GM21723 (cell line): Measurements from ENCODE around the gene C1orf21.
"Not testable (repeated sequence)": the region's sequence is repeated elsewhere in the genome, so short reads cannot be mapped to it uniquely, and the experiment has no call there.

Experiments
- ATAC-seq: cut with Tn5 transposase; IDR thresholded peaks from one replicate; pipeline ENCODE4 v1.9.1; 2021; ENCODE audit warnings: mild to moderate bottlenecking, moderate library complexity; ENCODE audit not compliant: unreplicated experiment

C1orf21 gene, protein sequence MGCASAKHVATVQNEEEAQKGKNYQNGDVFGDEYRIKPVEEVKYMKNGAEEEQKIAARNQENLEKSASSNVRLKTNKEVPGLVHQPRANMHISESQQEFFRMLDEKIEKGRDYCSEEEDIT

DNA sequence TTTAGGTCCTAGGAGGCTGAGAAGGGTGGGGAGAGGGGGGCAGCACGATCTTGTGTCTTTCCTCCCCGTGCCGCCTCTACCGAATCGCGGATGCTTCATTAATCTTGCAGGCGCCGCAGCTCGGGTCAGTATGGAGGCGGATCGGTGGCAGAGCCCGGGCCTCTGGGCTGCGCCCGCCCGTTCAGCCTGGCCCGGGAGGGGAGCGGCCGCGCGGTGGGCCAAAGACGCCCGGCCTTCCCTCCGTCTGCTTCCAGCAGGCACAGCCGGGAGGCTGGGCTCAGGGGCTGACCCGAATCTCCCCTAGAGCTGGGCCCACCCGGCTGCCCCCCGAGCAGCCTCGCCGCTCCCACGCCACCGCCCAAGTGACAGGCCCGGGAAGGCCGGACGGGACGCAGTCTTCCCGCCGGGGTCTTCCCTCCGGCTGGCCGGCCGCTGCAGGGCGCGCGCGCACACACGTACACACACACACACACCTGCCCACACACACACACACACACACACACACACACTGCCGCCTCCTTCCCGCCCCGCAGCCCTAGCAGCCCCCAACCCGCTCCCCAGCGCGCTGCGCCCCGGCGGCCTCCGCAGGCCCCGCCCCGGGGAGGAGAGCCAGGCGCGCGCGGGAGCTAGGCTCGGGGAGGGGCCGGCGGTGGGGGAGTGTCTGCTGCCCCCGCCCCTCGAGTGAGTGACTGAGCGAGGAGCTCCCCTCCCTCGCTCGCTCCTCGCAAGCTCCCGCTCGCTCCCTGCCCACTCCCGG lies at the start of gene C1orf21:
Gene C1orf21 (plus strand): TSS at position 718 of the 757 bp plus-strand sequence. CDS start 90,481 bp downstream, outside the sequence.
- ATAC-seq: peak; percentile 91

DNA sequence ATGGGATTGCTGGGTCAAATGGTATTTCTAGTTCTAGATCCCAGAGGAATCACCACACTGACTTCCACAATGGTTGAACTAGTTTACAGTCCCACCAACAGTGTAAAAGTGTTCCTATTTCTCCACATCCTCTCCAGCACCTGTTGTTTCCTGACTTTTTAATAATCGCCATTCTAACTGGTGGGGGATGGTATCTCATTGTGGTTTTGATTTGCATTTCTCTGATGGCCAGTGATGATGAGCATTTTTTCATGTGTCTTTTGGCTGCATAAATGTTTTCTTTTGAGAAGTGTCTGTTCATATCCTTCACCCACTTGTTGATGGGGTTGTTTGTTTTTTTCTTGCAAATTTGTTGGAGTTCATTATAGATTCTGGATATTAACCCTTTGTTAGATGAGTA lies 49.0 kb upstream of the C1orf21 start:
- ATAC-seq: not testable (repeated sequence)

DNA sequence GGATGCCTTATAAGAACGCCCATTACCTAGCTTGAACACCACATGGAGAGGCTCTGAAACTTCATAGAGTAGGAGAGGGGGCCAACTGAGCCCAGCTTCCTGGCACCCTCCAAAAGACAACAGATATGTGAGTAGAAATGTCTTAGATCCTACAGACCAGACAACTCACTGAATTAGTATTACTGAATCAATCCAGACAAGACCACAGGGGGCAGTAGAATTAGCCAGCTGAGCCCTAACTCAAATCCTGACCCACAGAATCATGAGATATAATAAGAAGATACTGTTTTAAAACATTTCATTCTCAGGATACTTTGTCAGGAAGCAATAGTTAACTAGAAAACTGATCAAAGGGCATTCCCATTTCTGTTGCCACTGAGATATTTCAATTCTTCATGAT lies 45.8 kb upstream of the C1orf21 start:
- no peak for ATAC-seq

DNA sequence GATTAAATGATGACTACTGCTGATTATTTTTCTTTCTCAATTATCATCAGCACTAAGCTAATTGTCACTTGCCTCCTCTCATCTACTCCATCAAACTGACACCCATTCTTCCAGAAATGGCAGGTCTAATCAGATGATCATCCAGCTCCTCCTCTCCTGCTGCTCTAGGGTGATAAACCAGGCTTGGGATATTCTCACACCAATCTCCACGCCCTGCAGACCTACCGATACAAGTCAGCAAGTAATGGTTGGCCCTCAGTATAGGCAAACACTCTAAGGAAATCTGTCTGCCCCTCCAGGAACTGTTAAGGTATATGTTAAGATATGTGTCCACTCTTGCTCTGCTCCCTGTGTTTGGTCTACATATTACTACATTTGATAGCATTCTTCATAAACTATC lies 36.3 kb upstream of the C1orf21 start:
- ATAC-seq: no peak

DNA sequence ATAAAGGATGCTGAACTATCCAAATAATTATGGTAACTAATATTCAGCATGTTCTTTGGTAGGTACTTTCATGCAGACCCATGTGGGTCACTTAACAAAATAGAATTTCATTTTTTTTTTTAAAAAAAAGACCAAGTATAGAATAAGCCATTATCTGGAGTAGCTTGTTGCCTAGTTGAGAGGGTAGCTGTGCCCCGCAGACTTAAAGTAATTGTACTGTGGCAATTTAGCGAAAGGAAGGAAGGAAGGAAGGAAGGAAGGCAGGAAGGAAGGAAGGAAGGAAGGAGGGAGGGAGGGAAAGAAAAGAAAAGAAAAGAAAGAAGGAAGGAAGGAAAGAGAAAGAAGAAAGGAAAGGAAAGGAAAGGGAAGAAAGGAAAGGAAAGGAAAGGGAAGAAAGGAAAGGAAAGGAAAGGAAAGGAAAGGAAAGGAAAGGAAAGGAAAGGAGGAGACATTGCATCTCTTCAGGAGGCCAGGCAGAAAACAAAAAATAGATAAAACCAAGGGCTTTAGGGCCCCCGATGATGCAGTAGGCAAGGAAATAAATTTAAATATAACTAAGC lies 35.3 kb upstream of the C1orf21 start:
- no peak for ATAC-seq

DNA sequence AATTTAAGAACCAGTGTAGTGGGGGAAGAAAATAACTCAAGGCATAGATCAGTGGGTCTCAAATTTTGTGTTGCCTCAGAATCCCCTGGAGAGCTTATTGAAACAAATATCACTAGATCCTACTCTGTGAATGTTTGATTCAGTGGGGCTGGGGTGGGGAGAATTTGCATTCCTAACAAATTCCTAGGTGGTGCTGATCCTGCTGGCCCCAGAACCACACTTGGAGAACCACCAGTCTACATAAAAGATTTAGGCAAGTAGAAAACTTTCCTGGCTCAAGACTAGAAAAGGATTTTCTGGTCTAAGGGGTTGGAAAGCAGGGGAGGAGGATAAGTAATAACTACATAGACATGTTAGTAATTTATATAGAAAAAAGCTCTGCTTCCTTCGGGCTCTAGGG lies 34.1 kb upstream of the C1orf21 start:
- no peak for ATAC-seq

DNA sequence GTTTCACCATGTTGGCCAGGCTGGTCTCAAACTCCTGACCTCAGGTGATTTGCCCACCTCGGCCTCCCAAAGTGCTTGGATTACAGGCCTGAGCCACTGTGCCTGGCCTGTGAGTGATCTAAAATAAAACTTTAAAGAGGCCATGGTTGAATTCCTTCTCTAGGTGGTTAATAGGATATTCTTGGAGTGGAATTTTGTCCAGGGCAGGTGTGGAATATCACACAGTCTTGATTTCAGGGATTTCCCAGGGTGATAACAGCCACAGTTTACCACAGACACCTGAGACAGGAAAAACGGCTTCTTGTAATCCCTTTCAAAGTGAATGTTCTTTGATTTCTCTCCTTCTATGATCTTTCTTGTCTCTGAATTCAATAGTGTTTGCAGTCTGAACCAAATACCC lies 32.1 kb upstream of the C1orf21 start:
- no peak for ATAC-seq

DNA sequence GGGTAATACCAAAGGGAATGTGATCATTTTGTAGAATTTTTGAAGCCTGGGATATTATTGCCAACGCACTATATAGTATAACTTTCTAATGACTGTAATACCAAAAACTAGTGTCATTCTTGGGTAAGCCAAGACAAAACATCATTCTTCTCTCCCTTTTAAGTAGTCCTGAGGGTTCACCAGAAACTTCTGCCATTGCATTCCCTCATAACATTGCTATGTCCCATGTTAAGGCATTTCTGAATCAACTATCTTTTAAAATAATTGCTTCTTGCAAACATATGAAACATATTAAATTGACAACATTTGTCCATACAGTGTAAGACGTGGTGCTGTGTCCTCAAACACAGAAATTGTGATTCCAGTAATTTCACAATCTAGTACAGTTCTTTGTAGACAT lies 29.9 kb upstream of the C1orf21 start:
- no peak for ATAC-seq

DNA sequence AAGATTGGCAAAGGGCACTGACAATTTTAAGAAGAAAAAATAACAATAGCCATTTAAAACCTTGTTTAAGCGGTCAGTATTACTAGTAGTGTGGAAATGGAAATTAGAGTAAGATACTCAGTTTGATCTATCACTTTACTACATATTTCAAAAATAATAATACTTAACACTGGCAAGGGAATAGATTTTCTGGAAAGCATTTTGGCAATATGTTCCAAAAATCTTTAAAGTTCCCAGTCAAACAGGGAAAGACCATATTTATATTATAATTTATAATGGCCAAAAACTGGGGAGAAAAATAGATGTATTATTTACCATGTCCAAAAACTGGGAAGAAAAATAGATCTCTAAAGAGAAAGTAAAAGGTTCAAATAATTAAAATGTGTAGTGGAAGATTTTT lies 28.6 kb upstream of the C1orf21 start:
- no peak for ATAC-seq

DNA sequence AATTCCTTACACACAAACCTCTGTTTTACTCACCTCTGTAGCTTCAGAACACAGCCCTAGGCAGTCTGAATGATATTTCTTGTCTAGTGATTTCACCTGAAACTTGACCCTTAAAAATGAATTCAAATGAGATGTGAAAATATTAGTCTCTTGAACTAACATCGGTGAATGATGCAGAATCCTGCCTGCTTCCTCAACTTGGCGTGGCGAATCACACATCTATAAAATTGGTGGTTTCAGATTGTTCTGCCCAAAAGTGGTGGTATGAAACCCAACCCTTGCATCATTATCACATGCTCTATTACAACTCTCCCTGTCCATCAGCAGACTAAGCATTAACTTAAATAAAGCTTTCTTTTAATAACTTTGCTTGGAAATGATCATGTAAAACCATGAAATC lies 26.9 kb upstream of the C1orf21 start:
- ATAC-seq: no peak

DNA sequence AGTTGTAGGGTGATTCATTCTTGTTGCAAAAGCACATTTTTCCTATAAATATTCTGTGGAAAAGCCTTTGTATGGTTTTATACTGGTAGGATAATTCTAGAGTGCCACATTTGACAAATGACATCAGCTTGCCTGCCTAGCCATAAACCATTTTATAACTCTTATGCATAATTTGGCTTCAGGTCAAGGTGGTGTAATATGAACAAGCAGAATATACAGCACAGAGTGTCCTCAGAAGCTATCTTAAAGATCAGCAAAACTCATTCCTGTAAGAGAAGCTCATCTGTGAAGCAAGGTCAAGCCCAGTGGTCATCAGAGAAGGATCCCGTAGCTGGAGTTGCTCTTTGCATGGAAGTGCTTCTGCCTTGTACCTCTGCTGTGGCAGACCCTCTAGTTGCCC lies 24.0 kb upstream of the C1orf21 start:
- no peak for ATAC-seq

DNA sequence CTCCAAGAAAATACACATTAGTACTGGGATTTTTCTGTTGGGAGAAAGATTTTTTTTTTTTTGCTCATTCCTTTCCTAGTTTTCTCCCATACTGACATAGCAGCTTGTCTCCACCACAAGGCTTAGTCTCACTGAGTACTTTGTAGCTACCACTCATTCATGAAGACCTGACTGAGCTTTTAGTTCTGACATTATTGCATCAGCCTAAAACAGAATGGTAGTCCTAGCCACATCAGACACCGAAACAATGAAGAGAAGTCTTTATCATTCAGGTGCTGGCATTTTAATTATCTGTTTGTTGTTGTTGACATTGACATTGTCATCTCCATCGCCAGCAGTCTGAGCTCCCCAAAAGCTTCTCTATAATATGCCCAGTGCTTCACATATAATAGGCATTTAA lies 21.1 kb upstream of the C1orf21 start:
- ATAC-seq: no peak

DNA sequence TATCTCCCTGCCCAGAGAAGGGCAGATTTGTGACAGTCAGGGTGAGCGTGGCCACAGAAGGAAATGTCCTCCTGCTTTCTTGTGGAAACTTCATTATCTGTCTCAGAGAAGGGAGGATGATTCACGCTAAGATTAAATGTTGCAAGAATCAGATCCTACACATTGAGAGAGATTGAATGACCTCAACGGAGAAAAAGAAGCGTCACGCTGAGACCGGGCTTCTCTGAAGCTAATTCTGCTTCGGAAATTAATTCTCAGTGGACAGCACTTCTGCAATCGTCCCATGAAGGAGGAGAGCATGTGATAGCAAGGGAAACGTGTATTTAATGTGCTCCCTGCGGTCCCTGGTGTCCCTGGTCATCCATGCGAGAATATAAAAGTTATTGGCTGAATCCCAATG lies 19.8 kb upstream of the C1orf21 start:
- ATAC-seq: no peak

DNA sequence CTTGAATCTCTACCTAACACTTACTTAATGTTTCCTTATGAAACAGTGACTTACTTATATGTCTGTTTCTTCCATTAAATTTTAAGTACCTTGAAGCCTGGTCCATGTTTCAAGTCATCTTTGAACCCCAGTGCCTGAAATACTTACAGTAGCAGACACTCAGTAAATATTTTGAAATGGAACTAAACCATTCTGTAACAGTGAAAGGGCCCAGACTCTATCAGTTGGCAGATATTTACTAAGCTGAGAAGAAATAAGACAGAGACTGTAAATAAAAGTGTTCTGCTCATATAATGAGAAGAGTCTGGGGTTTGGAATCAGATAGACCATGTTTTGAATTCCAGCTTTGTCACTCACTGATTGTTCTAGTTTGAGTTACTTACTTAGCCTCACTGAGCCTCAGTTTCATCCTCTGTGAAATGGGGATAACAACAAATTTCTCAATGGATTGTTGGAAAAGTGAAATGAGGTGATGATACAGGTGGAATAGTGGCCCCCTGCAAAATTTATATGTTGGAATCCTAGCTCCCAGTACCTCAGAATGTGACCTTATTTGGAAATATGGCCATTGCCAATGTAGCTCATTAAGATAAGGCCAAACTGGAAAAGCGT lies 19.3 kb upstream of the C1orf21 start:
- ATAC-seq: no peak

DNA sequence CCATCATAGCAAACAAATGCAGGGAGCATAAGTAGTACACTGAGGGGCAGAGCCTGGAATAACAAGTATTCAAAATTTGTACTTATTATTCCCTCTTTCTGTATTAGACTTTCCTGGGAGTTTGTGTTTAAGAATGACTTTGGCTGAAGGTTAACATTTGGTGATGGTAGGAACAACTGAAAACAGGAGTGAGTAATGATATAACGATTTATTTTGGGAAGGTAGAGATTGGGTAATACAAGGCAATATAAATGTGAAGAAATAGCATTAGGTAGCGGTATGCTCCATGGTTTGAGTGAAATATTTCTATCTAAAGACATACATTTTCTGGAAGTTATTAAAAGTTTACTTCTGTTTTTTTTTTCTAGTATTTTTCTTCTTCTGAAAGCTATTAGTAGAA lies 18.5 kb upstream of the C1orf21 start:
- no peak for ATAC-seq

DNA sequence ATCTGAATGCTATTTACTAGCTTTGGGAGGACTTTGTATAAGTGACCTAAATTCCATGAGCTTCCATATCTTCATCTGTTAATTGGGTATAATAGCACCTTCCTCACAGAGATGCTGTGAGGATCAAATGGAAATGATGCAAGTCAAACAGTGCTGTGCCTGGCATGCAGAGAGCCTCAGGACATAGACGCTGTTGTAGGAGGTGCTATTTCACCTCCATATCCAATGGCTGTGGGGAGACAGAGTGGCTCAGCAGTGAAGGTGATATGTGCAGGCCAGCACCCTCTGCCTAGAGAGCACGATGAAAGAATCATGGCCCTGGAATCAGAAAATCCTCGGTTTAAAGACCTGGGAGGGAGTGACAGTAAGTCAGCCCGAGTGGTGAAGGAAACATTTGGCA lies 16.0 kb upstream of the C1orf21 start:
- ATAC-seq: no peak

DNA sequence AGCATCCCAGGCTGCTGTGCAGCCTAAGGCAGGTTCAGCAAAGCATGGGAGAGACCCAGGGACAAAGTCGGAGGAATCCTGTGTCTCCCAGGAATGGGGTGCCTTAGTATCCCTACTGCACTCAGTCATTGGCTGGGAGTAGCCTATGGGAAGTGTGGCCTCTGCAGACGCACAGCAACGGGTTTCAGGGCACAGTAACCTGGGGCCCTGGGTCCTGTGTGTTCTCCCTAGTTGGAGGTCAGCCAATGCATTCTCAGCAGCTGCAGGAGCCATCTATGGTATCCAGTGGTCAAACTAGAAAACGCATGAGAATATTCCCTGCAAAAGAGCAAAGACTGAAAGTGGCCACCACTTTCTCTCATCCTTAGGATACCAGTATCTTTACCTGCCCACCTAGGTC lies 13.7 kb upstream of the C1orf21 start:
- no peak for ATAC-seq

DNA sequence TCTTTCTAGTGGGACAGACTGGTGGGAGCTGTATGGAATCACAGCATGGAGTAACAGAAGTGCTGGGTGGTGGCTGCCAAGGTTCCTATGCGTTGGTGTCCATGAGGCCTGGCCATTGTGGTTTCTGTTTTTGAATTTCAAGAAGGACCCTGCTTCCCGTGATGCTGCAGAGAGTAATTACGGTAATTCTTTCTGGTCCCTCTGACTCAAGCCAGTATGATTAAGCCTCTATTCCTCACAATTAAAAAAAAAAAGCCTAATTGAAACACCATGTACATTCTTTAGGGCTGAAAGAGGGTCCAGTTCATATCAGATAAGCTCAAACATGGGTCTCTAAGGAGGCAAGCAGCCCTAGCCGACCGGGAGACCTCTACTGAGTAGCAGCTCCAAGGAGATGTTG lies 10.5 kb upstream of the C1orf21 start:
- no peak for ATAC-seq

DNA sequence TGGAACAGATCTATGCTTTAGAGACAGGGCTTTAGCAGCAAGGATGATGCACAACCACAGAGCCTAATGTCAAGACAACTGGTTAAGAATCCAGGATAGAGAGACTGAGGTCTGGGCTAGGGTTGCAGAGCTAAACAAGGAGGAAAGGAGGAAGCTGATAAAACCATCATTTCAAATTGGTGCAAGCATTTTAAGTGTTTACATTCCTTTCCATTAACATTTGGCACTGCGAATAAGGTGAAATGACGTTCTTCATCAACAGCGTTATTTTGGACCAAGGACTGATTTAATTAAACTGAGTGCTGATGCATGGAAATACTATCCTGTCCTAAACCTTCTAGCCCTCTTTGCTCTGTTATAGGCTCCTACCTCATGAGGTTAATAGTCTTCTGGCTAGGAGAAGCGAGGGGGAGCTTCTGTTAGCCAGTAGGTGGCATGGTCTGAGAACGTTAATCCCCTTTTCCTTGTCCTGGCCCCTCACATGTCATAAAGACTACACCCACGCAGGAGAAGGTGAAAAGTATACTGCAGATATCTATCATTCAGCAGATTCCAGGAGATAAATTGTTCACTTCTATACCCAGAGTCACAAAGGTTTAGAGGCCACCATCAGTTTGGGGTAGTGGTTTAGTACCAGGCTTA lies 7.6 kb upstream of the C1orf21 start:
- no peak for ATAC-seq

DNA sequence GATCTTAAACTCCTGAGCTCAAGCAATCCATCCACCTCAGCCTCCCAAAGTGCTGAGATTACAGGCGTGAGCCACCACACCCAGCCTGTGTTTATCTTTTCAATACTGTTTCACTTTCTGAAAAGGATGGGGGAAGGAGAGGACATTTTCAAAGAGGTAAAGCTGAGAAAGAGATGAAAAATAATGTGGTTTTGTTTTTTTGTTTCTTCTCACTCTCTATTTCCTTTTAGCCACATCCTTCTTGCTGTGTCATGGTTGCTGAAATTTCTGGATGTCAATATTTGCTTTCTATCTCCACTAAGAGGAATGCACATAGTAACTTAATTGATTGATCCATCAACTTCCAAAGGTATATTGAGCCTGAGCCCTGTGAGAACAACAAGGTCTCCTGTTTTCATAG lies 6.4 kb upstream of the C1orf21 start:
- ATAC-seq: no peak

DNA sequence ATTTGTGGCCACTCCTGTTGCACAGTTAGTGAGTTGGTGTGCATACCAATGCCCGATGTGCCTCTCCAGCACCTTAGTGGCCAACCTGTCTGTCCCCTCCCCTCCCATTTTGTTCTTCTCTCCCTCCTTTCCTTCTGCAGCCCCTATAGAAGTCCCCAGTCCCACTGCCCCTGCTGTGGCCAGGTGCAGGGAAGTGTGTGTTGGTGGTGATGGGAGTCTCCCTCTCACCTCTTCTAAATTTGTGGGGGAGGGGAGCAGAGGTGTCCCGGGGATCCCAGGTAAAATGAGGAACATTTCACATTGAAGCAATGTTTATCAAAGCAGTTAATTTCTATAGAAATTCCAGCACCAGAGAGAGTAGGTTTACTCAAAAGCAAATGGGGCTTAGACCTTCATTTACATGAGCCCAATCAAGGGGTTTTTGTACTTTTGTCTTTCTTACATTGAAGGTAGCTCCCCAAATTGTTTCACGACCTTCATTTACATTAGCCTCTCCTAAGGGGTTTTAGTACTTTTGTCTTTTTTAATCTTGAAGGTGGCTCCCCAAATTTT lies 3.0 kb upstream of the C1orf21 start:
- no peak for ATAC-seq
